ENCODE results near the gene TC2N.
A peak's percentile ranks its signal among the peaks of the same experiment; 100 is the strongest.
"Not testable (repeated sequence)": the region's sequence is repeated elsewhere in the genome, so short reads cannot be mapped to it uniquely, and the experiment has no call there.

The TC2N gene

DNA sequence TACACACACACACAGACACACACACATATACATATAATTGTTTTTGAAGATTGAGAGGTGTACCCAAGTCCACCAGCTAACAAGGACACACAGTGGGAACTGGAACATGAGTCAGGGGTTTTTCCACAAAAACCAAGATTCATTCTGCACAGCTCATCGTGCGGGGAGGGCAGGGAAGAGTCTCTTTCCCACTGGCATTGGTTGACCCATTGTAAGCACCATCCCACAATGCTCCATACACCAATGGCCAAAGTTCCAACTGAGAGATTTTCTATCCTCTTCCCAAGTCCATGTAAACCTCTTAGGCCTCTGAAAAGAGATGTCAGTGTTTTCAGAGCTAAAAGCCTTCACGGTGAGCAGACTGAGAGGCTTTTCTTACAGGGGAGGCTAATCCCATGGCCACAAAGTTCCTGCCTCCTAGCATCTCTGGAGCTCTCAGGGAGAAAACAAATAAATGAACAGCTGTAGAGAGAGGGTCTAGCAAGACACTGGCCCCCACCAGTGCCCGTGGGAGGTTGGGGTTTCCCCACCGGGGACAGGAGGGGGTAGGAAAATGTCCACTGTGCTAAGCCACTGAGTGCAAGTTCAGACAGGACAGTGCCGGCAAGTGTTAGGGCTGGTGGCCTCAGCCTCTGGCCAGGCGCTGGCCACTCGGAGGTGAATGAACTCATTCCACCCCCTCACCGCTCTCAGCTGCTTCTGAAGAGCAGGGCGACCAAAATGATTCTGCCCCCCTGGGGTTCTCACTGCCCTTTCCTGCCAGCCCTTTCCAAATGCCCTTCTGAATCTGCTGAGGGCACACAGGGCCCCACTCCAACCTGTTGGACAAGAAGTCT is 21.5 kb upstream of the TC2N start:
- no peak for DNase-seq

DNA sequence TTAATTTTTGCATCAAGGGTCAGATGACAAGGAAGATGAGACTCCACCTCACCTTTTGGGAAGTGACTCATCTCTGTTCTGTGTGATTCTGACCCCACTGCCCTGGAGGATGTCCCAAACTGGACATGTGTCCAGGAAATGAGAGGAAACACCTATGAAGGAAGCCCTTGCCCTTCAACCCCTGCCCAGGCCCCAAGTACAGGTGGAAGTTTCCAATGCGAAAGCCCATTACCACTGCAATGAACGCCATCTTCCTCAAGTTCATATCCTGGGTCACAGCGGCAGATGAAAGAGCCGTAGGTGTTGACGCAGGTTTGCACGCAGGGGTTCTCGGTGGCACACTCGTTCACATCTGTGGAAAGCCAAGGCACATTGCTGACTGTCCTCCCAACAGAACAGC is 19.6 kb upstream of the TC2N start:
- no peak for DNase-seq

GRCh38 chr14:91885839-91886238 is 18.5 kb upstream of the TC2N start:
- no peak for DNase-seq

DNA sequence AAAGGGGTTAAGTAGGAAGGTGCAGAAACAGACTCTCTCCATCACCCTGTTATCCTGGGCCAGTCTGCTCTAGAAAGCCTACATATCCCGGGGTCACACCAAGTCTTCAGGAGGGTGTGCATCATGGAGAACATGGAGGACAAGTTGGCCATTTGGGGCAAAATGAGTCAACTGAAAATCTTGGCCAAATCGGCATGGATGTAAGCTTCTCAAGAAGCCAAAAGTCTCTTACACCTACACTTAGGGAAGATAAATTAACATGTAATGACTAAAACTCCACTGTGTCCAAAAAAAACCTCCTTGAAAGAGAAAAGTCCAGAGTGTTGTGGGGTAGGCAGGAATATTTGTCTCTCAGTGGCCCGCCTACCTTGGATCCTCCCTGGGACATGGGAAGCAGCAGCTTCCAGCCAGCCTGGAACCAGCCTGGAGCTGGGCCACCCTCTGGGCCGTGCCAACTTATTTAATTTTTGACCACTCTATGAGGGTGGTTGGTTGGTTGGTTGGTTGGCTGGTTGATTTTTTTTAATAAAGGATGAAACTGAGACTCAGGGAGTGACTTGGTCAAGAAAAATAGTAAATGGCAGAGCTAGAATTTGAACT is 17.9 kb upstream of the TC2N start:
- DNase-seq, result no peak

- no peak for DNase-seq
These were observed 17.3 kb upstream of the TC2N start for GRCh38 chr14:91884664-91885063.

DNA sequence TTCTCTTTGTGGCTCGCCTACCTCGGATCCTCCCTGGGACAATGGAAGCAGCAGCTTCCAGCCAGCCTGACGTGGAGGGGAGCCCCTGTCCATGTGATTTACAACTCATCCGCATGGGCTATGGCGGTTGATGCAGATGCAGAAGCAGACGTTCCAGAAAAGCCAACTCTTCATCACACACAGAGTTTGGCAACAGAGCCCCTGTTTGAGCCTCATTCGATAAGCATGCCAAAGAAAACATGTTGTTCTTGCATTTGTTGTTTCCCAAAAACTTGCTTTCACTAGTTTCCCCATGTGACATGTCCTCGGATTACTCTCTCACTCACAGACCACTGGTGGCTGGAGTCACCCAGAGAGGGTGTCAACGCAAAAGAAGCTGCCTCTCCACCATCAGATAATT is 16.4 kb upstream of the TC2N start:
- no peak for DNase-seq

DNA sequence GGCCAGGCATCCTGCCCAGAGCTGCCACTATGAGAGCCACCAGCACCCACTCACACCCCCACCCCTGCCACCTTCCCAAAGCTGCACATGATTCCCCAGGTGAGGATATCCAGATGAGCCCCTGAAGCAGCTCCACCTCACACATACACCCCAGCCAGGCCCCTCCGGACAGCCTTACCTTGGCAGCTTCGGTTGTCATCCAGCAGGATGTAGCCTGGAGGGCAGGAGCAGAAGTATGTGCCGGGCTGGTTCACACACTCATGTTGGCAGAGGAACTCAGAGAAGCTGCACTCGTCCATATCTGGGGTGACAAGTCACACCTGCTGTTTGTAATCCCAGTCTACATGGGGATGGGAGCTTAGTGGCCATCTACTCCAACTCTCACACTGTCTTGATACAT is 15.4 kb upstream of the TC2N start:
- no peak for DNase-seq

GRCh38 chr14:91882369-91882768 is 15.0 kb upstream of the TC2N start:
- no peak for DNase-seq

DNA sequence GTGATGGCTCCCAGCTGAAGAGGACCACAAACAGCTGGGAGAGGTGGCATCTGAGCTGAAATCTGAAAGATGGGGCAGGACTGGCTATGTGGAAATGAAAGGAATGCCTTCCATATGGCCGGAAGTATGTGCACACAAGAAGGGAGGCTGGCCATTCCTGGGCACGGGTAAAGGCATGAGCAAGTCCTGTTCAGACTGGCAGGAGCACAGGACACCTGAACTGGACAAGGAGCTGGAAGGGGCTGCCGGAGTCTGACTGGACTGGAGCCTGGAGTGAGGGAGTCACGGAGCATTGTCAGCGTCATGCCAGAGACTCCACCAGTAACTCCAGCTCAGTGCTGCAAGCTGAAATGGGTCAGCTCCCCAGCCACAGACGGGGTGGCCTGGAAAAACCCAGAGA is 11.9 kb upstream of the TC2N start:
- no peak for DNase-seq

DNA sequence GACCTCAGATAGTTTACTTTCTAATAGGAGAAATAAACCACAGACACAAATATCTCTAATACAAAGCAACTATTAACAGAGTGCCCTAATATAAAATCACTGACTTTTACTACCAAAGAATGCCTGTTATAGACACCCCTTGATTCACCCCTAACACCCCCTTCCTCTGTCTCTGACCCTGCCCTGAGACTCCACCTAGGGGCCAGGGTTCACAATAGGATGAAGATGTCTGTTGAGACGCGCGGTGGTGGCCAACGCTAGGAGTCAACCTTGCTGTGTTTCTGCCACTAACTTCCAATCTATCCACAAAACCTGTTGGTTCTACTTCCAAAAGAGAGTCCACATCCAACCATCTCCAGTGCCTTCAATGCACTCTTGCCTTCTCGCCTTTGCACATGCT is 10.9 kb upstream of the TC2N start:
- no peak for DNase-seq

DNA sequence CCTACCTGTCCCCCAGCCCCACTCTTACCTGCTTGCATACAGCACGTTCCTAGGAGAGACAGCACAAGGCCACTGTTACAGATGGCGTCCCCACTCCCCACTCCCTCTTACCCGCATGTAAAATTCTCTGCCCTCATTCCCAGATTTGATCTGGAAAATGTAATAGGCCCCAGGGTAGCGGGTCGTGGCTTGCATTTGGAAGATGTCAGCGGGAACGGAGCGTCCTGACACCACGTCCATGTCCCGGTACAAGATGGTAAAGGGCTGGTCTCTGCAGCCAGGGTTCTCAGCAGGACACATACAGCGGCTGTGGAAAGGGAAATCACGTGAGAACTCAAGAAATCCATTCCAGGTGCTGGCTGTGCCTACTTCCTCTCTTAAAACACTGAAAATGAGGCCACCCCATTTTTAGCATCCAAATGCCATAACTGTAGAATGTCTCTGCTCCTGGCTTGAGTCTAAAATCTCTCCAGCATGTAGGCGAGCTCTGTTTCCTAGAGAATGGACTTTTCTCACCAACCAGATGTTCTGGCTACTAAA is 10.1 kb upstream of the TC2N start:
- no peak for DNase-seq

DNA sequence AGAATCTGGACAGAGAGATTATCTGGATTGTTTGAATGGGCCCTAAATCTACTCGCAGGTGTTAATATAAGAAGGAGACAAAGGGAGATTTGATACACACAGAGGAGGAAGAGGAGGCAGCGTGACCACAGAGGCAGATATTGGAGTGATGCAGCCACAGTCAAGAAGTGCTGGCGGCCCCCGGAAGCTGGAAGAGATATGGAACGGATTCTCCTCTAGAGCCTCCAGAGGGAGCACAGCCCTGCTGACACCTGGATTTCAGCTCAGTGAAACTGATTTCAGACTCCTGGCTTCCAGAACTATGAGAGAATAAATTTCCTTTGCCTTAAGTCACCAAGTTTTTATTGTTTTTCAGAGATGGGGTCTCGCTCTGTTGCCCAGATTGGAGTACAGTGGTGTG is 9.2 kb upstream of the TC2N start:
- no peak for DNase-seq

DNA sequence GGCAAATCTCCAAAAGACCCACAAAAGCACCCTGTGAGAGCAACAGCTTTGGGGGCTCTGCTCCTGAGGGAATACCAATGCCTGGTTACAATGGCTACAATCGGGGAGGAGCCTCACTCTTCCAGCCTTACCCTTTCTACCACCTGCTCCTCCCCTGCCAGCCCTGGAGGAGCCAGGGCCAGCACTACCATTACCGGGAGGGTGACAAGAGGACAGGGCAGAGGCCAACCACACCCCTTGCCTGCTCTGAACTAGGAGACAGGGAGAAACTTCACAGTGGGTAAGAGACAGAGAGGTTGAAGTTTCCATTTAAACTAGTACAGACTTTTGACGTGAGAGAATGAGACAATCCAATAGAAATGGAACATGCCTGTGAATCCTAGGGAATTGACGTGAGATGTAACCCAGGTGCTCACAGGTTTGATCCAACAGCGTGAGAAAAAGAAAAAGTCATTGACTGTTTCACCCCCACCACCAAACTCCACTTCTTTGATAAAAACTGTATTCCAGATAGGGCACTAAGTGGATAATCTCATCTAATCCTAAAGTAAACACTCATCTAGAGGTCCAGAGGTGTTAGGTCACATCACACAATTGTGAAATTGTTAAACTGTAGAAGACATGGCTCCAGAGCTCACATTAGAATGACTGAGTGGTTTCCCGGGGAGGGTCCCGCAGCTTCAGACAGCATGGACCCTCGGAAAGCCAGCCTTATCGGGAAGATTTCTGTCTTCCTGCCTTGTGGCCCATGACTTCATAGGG is 8.4 kb upstream of the TC2N start:
- no peak for DNase-seq

DNA sequence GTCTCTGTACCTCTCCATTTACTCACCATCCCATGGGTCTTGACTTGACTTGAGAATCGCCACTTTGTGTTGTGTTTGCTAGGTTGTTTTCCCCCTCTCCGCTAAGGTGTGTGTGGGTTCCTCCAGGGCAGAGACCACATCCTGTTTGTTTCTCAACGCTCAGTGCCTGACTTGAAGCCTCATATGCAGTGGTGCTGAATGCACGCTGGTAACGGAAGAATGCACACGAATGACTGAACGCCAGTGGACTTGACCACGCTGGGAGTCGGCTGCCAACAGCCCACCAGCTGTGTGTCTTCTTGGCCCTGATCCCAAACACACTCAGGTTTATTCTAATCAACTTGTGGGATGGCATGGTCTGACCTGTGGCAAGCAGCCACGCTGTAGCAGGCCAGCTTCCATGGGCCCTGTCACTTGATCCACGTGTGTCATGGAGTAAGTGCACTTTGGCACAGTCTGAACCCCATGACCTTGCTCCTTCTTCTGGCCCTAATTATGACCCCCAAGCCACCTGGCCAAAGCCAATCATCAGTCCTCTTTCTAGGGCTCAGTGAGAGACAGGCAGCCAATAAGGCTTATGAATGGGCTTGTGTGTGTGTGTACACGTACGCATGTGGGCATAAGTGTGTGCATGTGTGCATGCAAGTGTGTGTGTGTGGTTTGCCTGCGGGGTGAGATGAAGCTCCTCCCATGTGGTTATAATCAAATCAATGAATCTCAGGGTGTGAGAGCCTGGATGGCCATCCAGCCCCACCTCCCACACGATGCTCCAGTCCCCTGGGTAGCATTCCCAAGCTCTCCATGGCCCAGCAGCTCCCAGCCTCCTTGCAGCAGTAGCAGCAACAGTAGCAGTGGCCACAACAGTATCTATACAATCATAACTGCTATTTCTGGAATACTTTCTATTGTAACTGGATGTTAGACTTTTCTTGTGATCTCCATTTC is 6.4 kb upstream of the TC2N start:
- peak; percentile 29 for DNase-seq

DNA sequence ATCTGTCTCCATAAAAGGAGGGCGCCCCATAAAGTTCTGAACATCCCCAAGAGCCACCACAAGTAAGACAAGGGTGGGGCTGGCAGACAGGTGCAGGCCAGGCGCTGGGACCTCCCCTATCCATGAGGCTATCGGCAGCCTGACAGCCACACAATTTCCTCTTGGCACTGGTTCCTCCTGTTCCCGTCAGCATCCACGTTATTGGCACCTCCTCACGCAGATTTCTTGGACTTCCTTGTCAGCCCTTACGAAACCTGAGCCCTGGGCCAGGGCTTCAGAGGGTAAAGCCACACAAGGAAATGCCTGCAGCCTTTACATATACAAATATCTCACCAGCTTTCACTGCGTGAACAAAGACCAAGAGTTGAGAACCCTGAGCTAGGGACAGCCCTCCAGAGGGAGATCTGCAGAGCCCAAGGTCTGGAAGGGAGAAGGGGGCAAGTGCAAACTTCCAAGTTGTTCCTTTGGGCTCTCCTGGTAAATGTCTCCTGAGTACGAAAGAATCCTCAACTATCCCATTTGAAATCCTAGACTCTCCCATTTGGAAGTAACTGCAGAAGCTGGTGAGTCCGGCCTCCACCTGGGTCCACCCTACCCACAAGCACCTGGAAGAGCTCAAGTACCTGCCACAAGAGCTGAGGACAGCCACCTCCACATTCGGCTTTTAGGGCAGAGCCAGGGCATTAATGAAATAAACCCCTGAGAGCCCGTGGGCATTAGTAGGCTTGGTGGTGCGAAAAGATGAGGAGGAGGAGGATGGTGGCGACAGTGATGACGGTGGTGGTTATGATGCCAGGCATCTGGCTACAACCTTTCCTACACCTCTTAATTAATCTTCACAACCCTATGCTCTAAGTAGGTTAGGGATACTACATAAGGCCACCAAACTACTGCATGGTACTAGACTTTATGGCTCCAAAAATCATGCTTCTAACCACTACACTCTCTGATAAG is 5.5 kb upstream of the TC2N start:
- DNase-seq, result no peak

GRCh38 chr14:91872011-91872501 is 4.7 kb upstream of the TC2N start:
- no peak for DNase-seq

DNA sequence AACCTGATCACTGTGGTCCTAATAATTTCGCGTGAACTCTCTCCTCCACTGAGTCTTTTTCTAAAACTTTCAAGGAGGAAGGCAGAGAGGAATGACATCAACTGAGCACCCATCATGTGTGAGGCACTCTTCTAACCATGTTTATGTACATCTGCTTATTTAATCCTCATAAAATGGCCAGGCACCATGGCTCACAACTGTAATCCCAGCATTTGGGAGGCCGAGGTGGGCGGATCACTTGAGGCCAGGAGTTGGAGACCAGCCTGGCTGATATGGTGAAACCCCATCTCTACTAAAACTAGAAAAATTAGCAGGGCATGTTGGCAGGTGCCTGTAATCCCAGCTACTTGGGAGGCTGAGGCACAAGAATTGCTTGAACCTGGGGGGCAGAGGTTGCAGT is 4.1 kb upstream of the TC2N start:
- DNase-seq, result not testable (repeated sequence)

- no peak for DNase-seq
These were observed 3.6 kb upstream of the TC2N start for GRCh38 chr14:91870890-91871289.

- DNase-seq, result no peak
These were observed 2.7 kb upstream of the TC2N start for GRCh38 chr14:91870001-91870400.

DNA sequence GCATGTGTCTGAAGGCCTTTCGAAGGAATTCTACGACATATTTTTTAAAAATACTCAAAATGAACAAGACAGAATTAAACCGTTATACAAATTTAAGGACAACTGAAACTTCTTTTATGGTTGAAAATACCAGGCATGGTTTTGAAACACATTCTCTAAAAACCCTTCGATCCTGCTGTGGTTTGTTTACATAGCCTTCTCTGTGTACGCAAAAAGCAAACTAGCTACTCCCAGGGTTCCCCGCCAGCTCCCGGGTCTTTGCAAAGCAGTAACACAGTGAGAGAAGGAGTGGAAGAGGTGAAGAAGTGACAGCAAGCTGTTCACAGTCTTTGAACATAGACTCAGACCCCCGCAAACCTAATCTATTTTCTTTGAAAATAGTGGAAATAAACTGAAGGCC is 2.2 kb upstream of the TC2N start:
- DNase-seq, result no peak

Data from KG1 (cell line).